GM21717 (cell line): ENCODE measurements around the gene ASPG.

Experiments used
- ATAC-seq: cut with Tn5 transposase; IDR thresholded peaks from one replicate; pipeline ENCODE4 v1.9.1; 2021; ENCODE audit warnings: mild to moderate bottlenecking, moderate library complexity; ENCODE audit not compliant: unreplicated experiment

Gene ASPG

GRCh38 chr14:104073764-104074163 is 11.7 kb upstream of the ASPG start:
- ATAC-seq = no peak

GRCh38 chr14:104075530-104076151 is 9.9 kb upstream of the ASPG start:
- ATAC-seq = no peak

GRCh38 chr14:104076743-104077142 is 8.8 kb upstream of the ASPG start:
- ATAC-seq = no peak

GRCh38 chr14:104078031-104078455 is 7.5 kb upstream of the ASPG start:
- ATAC-seq = peak; percentile 76

- ATAC-seq = no peak
These were observed 4.9 kb upstream of the ASPG start for GRCh38 chr14:104080376-104081260.

GRCh38 chr14:104081261-104081835 is 4.2 kb upstream of the ASPG start:
- ATAC-seq = no peak

- no peak for ATAC-seq
These were observed 3.5 kb upstream of the ASPG start for GRCh38 chr14:104081951-104082464.

- ATAC-seq = no peak
These were observed 2.7 kb upstream of the ASPG start for GRCh38 chr14:104082807-104083206.

GRCh38 chr14:104084251-104085002 is 1.1 kb upstream of the ASPG start:
- ATAC-seq = no peak

GRCh38 chr14:104085889-104086201 is 345 bp downstream of the ASPG start:
- no peak for ATAC-seq

GRCh38 chr14:104086210-104086660 is 735 bp downstream of the ASPG start:
- no peak for ATAC-seq

- ATAC-seq = no peak
These were observed 1.4 kb downstream of the ASPG start for GRCh38 chr14:104086661-104087461.

GRCh38 chr14:104087505-104087904 is 2.0 kb downstream of the ASPG start:
- no peak for ATAC-seq

- ATAC-seq = no peak
These were observed 2.7 kb downstream of the ASPG start for GRCh38 chr14:104087981-104088850.

- ATAC-seq = no peak
These were observed 4.7 kb downstream of the ASPG start for GRCh38 chr14:104090071-104090748.

GRCh38 chr14:104091061-104091926 is 5.8 kb downstream of the ASPG start:
- ATAC-seq = no peak

- no peak for ATAC-seq
These were observed 6.6 kb downstream of the ASPG start for GRCh38 chr14:104091927-104092771.
